Endothelial cell of umbilical vein (primary cell): ENCODE data around the gene ITIH3. TPM values are rescaled to one million over a fixed set of nuclear protein-coding genes. Genes with fewer than 3 reads are reported as not detected.

Source experiments
- BruUV-seq: library from RNA; stranded (reverse); fragments of 400-500 nt; replicated peaks from 2 replicates; lab custom pipeline; 2021; lab: Mats Ljungman, UMichigan
- CTCF ChIA-PET: fragments of 300-600, 350-600 bp; sonication (Branson Sonifier 250); formaldehyde crosslinking; loops from one replicate; lab custom pipeline; 2021; ENCODE audit warnings: antibody characterized with exemption, inconsistent platforms; lab: Charles Lee
- POLR2A ChIA-PET: fragments of 300-600, 350-600 bp; sonication (Branson Sonifier 250); formaldehyde crosslinking; loops from one replicate; lab custom pipeline; 2021; ENCODE audit warnings: antibody characterized with exemption, inconsistent platforms; lab: Charles Lee
- DNase-seq: peaks from one replicate; pipeline ENCODE4 v3.0.0-alpha.2; 2011; ENCODE audit warnings: low read depth, low spot score
- FAIRE-seq: peaks from 2 replicates; lab custom pipeline; 2011; peaks lifted over from hg19 to GRCh38; lab: Jason Lieb, UNC
- H2AFZ ChIP-seq: 2 replicates; pipeline ENCODE4 v1.6.0; 2012; ENCODE audit warnings: low read depth, low read length, control low read depth, inconsistent platforms
- H3K27ac ChIP-seq: 2 replicates; pipeline ENCODE4 v1.5.1; 2011; ENCODE audit warnings: low read depth, mild to moderate bottlenecking, control low read depth, low read length, moderate library complexity; ENCODE audit not compliant: insufficient read depth
- H3K27me3 ChIP-seq, 2 experiments: 2 replicates each; pipeline versions ENCODE4 v1.6.0 to v1.6.1; 2011; ENCODE audit warnings: low read length in 2 of 2, mixed read lengths in 1 of 2; ENCODE audit not compliant: control insufficient read depth in 2 of 2, insufficient read depth in 2 of 2
- H3K36me3 ChIP-seq, 2 experiments: 2 replicates in 1 of 2; 3 replicates in 1 of 2; pipeline ENCODE4 v1.5.1; 2011; ENCODE audit warnings: low read length in 2 of 2, mild to moderate bottlenecking in 1 of 2, moderate library complexity in 1 of 2; ENCODE audit not compliant: control insufficient read depth in 2 of 2, insufficient read depth in 2 of 2; ENCODE audit errors: extremely low read depth in 1 of 2
- H3K4me1 ChIP-seq: 3 replicates; pipeline ENCODE4 v1.5.1; 2011; ENCODE audit warnings: mild to moderate bottlenecking, low read length; ENCODE audit not compliant: control insufficient read depth, insufficient read depth; ENCODE audit errors: extremely low read depth
- H3K4me2 ChIP-seq: 2 replicates; pipeline ENCODE4 v1.6.1; 2011; ENCODE audit warnings: low read length, control low read depth, mixed read lengths; ENCODE audit not compliant: insufficient read depth
- H3K4me3 ChIP-seq, 3 experiments: fragments of 200-600 bp in 1 of 3; sonication (generic), shearing (Covaris generic) in 1 of 3; replicated peaks in 1 of 3; 2 replicates each; pipeline ENCODE4 v1.5.1; 2011 to 2016; ENCODE audit warnings: control low read depth in 3 of 3, low read length in 3 of 3, mild to moderate bottlenecking in 2 of 3, inconsistent platforms in 1 of 3, low read depth in 1 of 3, moderate library complexity in 1 of 3; ENCODE audit not compliant: insufficient read depth in 1 of 3
- H3K79me2 ChIP-seq: 2 replicates; pipeline ENCODE4 v1.6.0; 2012; ENCODE audit warnings: low read length, inconsistent platforms; ENCODE audit not compliant: control insufficient read depth, insufficient read depth
- H3K9ac ChIP-seq: replicated peaks from 2 replicates; pipeline ENCODE3; 2011; ENCODE audit warnings: low read length, control low read depth; ENCODE audit not compliant: insufficient read depth; ENCODE audit errors: extremely low read depth
- H3K9me1 ChIP-seq: replicated peaks from 3 replicates; pipeline ENCODE4 v1.6.0; 2011; ENCODE audit warnings: mild to moderate bottlenecking, low read length; ENCODE audit not compliant: control insufficient read depth, insufficient read depth; ENCODE audit errors: extremely low read depth
- H3K9me3 ChIP-seq: replicated peaks from 2 replicates; pipeline ENCODE4 v1.5.1; 2012; ENCODE audit warnings: low read length, inconsistent platforms; ENCODE audit not compliant: control insufficient read depth, insufficient read depth
- H4K20me1 ChIP-seq: replicated peaks from 2 replicates; pipeline ENCODE3; 2011; ENCODE audit warnings: mild to moderate bottlenecking, low read length; ENCODE audit not compliant: control insufficient read depth, insufficient read depth; ENCODE audit errors: extremely low read depth
- CTCF ChIP-seq, 2 donors: IDR thresholded peaks; 1 replicate in 1 of 2; 2 replicates in 1 of 2; pipeline ENCODE4 v1.5.1; 2011; ENCODE audit warnings: low read length in 2 of 2, mild to moderate bottlenecking in 2 of 2, moderate library complexity in 2 of 2, control low read depth in 1 of 2, inconsistent platforms in 1 of 2, low read depth in 1 of 2; ENCODE audit not compliant: insufficient read depth in 1 of 2; ENCODE audit errors: extremely low read depth in 1 of 2
- EZH2 ChIP-seq: IDR thresholded peaks from 2 replicates; pipeline ENCODE4 v1.6.1; 2012; ENCODE audit warnings: borderline replicate concordance, low read depth, mild to moderate bottlenecking, moderate library complexity, low read length, inconsistent platforms; ENCODE audit not compliant: severe bottlenecking
- FOS ChIP-seq: IDR thresholded peaks from 2 replicates; pipeline ENCODE4 v1.6.1; 2011; ENCODE audit warnings: mild to moderate bottlenecking, low read length, moderate library complexity, borderline replicate concordance; ENCODE audit not compliant: insufficient read depth
- GATA2 ChIP-seq: IDR thresholded peaks from 2 replicates; pipeline ENCODE4 v1.7.0; 2011; ENCODE audit warnings: low read depth, mild to moderate bottlenecking, moderate library complexity, mixed read lengths, low read length; ENCODE audit not compliant: insufficient read length, insufficient read depth
- JUN ChIP-seq: IDR thresholded peaks from 2 replicates; pipeline ENCODE4 v1.6.1; 2011; ENCODE audit warnings: borderline replicate concordance, low read depth; ENCODE audit not compliant: insufficient read length, insufficient read depth
- MAX ChIP-seq: IDR thresholded peaks from 2 replicates; pipeline ENCODE4 v1.6.1; 2011; ENCODE audit not compliant: insufficient read depth, insufficient read length
- dilution Hi-C: fragments of 300-500 bp; cut with MboI; formaldehyde crosslinking; loops from one replicate; pipeline ENCODE4 v1.15.0; 2019; ENCODE audit warnings: low sequenced_read_pairs; ENCODE audit not compliant: extremely low pct_ligation_motif_present
- intact Hi-C: fragments of 100-400 bp; cut with micrococcal nuclease; formaldehyde crosslinking; loops from one replicate; pipeline ENCODE4 v1.10.0; 2022
- polyA plus RNA-seq, 4 experiments: library from polyadenylated mRNA; depleted of rRNA in 3 of 4; stranded (reverse) in 3 of 4; unstranded in 1 of 4; fragments of >200 nt; gene quantifications; 2 replicates each; pipeline versions ENCODE4 v1.2.1 to v1.2.3, GENCODE V29; 2011 to 2012; ENCODE audit warnings: missing spikeins in 1 of 4
- total RNA-seq: library from RNA; stranded (reverse); gene quantifications from 2 replicates; pipeline ENCODE4 v1.2.3, GENCODE V29; 2021

Gene ITIH3
- total and polyA plus RNA-seq, 2 donors (not counting 3 experiments of a cell fraction or from before 2014, with no cell fraction given) = not detected

- peaks cover 13% of the 10 kb centered on the region for H3K79me2 ChIP-seq
- no peak overlapping the region for H3K27ac ChIP-seq
- no peaks in the 10 kb centered on the region for H3K9me3 ChIP-seq
- CTCF ChIA-PET = interaction anchor here (1.6 kb wide), 1 partner anchor 49 kb away, joined by 11 read pairs; no protein-coding TSS in a partner anchor
- no peaks in the 10 kb centered on the region for H3K27me3 ChIP-seq
- intact Hi-C loops (no loop called here), dilution Hi-C loops (no loop called here)
- peaks cover 12% of the 10 kb centered on the region for H3K4me1 ChIP-seq
- DNase-seq = no peak
- no peaks in the 10 kb centered on the region for H4K20me1 ChIP-seq
- H3K4me2 ChIP-seq = no peak overlapping the region
- H3K9ac ChIP-seq = no peak overlapping the region
- H3K36me3 ChIP-seq = peaks cover 0 to 3% of the 10 kb centered on the region in 2 experiments
- H3K4me3 ChIP-seq = no peak overlapping the region
- POLR2A ChIA-PET = no interaction called here
- no peaks in the 10 kb centered on the region for H3K9me1 ChIP-seq
- peak overlapping the region; percentile 91 for H2AFZ ChIP-seq
- no TSS peak for BruUV-seq
- no peak for FAIRE-seq
- TF ChIP-seq EZH2 (no peak), CTCF (IDR thresholded peaks at IDR 0.05; ENCODE audit: extremely low read depth in 1 of 2, insufficient read depth in 1 of 2, low read depth in 1 of 2, low read length in 2 of 2) (no peak), GATA2 (no peak), FOS (no peak), JUN (no peak), MAX (no peak)
Observed at GRCh38 chr3:52771702-52772101, 22.9 kb upstream of the ITIH3 start.
